Fibroblast of the aortic adventitia (primary cell): ENCODE data around the gene PSMA8. TPM values are rescaled to one million over a fixed set of nuclear protein-coding genes. Genes with fewer than 3 reads are reported as not detected.
"Not testable (repeated sequence)": the region's sequence is repeated elsewhere in the genome, so short reads cannot be mapped to it uniquely, and the experiment has no call there.

Experiments
- DNase-seq: peaks from one replicate; pipeline ENCODE4 v3.0.0-alpha.2; 2010; ENCODE audit warnings: low read depth
- H3K4me3 ChIP-seq: 2 replicates; pipeline ENCODE4 v1.5.1; 2011; ENCODE audit warnings: low read depth, mild to moderate bottlenecking, control low read depth, low read length, moderate library complexity
- CTCF ChIP-seq: IDR thresholded peaks from 2 replicates; pipeline ENCODE4 v1.5.1; 2011; ENCODE audit warnings: mild to moderate bottlenecking, low read length, control low read depth, inconsistent platforms; ENCODE audit not compliant: insufficient read depth
- total RNA-seq: library from RNA; depleted of rRNA; stranded (reverse); fragments of >200 nt; gene quantifications from 2 replicates; pipeline ENCODE4 v1.2.3, GENCODE V29; 2012; ENCODE audit warnings: low replicate concordance

The PSMA8 gene
- total RNA-seq, 1 donor: not detected

GRCh38 chr18:26091047-26091630, 42.5 kb upstream of the PSMA8 start:
- TF ChIP-seq CTCF: no peak
- no peak for DNase-seq
- peak overlapping the region; percentile 89 for H3K4me3 ChIP-seq

GRCh38 chr18:26096852-26097251, 36.8 kb upstream of the PSMA8 start:
- TF ChIP-seq CTCF: no peak
- DNase-seq: no peak
- no peak overlapping the region for H3K4me3 ChIP-seq

- no peak overlapping the region for H3K4me3 ChIP-seq
- no peak for TF ChIP-seq CTCF
- no peak for DNase-seq
These were observed 36.1 kb upstream of the PSMA8 start for GRCh38 chr18:26097563-26097962.

- H3K4me3 ChIP-seq: no peak overlapping the region
- TF ChIP-seq CTCF: no peak
- DNase-seq: no peak
These were observed 30.1 kb upstream of the PSMA8 start for GRCh38 chr18:26103579-26103978.

- no peak overlapping the region for H3K4me3 ChIP-seq
- TF ChIP-seq CTCF: no peak
- no peak for DNase-seq
These were observed 29.6 kb upstream of the PSMA8 start for GRCh38 chr18:26104035-26104434.

GRCh38 chr18:26119246-26119645, 14.4 kb upstream of the PSMA8 start:
- DNase-seq: peak; percentile 19
- H3K4me3 ChIP-seq: no peak overlapping the region
- TF ChIP-seq CTCF: no peak

- no peak for TF ChIP-seq CTCF
- no peak overlapping the region for H3K4me3 ChIP-seq
- peak; percentile 73 for DNase-seq
These were observed 12.2 kb upstream of the PSMA8 start for GRCh38 chr18:26121476-26121875.

- DNase-seq, H3K4me3 ChIP-seq: not testable (repeated sequence)
These were observed 11.7 kb upstream of the PSMA8 start for GRCh38 chr18:26121994-26122393.
